HepG2 (cell line): ENCODE measurements around the gene TCAIM.

Experiments used
- MAFF ChIP-seq: IDR thresholded peaks from 2 replicates; pipeline ENCODE4 v1.6.1; 2011; ENCODE audit warnings: low read depth, low read length, improper control_type of control experiment
- NR2C2 ChIP-seq: sonication (generic); formaldehyde crosslinking; IDR thresholded peaks from 2 replicates; pipeline ENCODE4 v1.4.0; 2020; ENCODE audit warnings: missing genetic modification reagents, mild to moderate bottlenecking, moderate library complexity, borderline replicate concordance
- ZKSCAN1 ChIP-seq: fragments of 150-350 bp; IDR thresholded peaks from 2 replicates; pipeline ENCODE4 v1.6.1; 2014; ENCODE audit warnings: low read length
- ZNF230 ChIP-seq: sonication (generic); formaldehyde crosslinking; IDR thresholded peaks from 2 replicates; pipeline ENCODE4 v1.4.0; 2020; ENCODE audit warnings: mild to moderate bottlenecking, missing genetic modification reagents
- ZNF850 ChIP-seq: sonication (generic); formaldehyde crosslinking; conservative IDR thresholded peaks from 2 replicates; pipeline ENCODE4 v1.9.0; 2021; ENCODE audit warnings: mild to moderate bottlenecking, missing genetic modification reagents
- TF ChIP-seq, protein P1 (sequence below): sonication (generic); formaldehyde crosslinking; IDR thresholded peaks from 2 replicates; pipeline ENCODE4 v1.9.0; 2021; ENCODE audit warnings: missing genetic modification reagents, borderline replicate concordance
- TF ChIP-seq, protein P2 (sequence below): IDR thresholded peaks from 2 replicates; pipeline ENCODE4 v1.6.1; 2016; ENCODE audit warnings: missing compliant biosample characterization, missing genetic modification reagents, borderline replicate concordance
- TF ChIP-seq, protein P3 (sequence below): sonication (generic); formaldehyde crosslinking; IDR thresholded peaks from 2 replicates; pipeline ENCODE4 v1.5.0; 2020; ENCODE audit warnings: mild to moderate bottlenecking, missing genetic modification reagents, moderate library complexity

DNA sequence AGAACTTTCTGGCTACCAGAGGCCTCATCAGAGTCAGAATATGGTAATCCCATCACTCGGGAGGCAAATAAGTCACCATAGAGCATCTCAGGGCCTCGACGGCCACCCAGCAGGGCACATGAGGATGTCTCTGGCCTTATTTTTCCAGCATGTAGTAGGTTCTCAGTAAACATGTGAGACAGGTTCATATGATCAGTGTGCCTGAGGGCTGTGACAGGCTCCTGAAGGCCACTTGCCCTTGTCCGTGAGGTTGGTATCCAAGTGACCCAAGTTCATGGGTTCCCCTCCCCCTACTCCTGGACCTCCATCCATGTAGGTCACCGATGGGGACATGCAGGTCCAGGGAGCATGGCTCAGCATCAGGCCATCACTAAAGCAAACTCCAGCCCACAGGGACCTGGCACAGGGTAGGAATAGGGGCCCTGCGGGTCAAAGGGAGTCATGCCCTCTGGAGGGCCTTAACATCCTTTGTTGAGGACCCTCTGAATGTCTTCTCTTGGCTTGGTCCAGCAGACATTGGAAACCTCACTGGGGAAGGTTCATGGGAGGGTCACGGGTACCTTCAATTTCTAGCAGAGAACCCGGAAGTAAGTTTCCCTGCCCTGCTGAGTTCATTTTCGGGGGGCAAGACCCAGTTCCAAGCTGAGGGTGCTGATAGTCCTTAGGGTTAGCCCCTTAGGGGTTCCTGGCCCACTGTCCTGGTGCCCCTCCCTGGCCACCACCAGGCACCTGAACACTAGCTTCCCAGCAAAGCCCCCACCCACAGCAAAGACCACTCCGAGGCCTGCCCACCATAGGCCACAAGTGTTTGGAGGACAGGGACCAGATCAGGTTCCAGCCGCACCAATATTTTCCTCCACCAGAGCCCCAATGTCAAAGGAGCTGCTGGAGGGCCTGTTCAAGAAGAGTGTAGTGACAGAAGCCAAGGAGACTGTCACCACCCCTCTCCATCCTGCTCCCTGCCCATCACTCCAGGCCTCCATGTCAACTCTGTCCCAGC is 77.8 kb downstream of the TCAIM start:
- TF ChIP-seq ZNF230 (CRISPR knock-in tag) (no peak), NR2C2 (no peak), ZKSCAN1 (no peak), MAFF (no peak), ZNF850 (CRISPR knock-in tag) (no peak)
- TF ChIP-seq, protein P1, sequence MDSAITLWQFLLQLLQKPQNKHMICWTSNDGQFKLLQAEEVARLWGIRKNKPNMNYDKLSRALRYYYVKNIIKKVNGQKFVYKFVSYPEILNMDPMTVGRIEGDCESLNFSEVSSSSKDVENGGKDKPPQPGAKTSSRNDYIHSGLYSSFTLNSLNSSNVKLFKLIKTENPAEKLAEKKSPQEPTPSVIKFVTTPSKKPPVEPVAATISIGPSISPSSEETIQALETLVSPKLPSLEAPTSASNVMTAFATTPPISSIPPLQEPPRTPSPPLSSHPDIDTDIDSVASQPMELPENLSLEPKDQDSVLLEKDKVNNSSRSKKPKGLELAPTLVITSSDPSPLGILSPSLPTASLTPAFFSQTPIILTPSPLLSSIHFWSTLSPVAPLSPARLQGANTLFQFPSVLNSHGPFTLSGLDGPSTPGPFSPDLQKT (CRISPR knock-in tag): no peak
- TF ChIP-seq, protein P2, sequence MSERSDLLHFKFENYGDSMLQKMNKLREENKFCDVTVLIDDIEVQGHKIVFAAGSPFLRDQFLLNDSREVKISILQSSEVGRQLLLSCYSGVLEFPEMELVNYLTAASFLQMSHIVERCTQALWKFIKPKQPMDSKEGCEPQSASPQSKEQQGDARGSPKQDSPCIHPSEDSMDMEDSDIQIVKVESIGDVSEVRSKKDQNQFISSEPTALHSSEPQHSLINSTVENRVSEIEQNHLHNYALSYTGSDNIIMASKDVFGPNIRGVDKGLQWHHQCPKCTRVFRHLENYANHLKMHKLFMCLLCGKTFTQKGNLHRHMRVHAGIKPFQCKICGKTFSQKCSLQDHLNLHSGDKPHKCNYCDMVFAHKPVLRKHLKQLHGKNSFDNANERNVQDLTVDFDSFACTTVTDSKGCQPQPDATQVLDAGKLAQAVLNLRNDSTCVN (CRISPR knock-in tag): no peak
- TF ChIP-seq, protein P3, sequence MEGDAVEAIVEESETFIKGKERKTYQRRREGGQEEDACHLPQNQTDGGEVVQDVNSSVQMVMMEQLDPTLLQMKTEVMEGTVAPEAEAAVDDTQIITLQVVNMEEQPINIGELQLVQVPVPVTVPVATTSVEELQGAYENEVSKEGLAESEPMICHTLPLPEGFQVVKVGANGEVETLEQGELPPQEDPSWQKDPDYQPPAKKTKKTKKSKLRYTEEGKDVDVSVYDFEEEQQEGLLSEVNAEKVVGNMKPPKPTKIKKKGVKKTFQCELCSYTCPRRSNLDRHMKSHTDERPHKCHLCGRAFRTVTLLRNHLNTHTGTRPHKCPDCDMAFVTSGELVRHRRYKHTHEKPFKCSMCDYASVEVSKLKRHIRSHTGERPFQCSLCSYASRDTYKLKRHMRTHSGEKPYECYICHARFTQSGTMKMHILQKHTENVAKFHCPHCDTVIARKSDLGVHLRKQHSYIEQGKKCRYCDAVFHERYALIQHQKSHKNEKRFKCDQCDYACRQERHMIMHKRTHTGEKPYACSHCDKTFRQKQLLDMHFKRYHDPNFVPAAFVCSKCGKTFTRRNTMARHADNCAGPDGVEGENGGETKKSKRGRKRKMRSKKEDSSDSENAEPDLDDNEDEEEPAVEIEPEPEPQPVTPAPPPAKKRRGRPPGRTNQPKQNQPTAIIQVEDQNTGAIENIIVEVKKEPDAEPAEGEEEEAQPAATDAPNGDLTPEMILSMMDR (CRISPR knock-in tag): no peak
